Large intestine (tissue), 12 donors: ENCODE measurements around the gene NBR1. TPM values are rescaled to one million over a fixed set of nuclear protein-coding genes. Genes with fewer than 3 reads are reported as not detected.
"Not testable (repeated sequence)": the region's sequence is repeated elsewhere in the genome, so short reads cannot be mapped to it uniquely, and the experiment has no call there.

Experiments
- DNase-seq, 2 donors: peaks; one replicate each; pipeline versions ENCODE4 v3.0.0 to v3.0.0-alpha.2; 2013
- H3K27ac ChIP-seq: one replicate; pipeline ENCODE4 v1.5.1; 2013; ENCODE audit warnings: low read length
- H3K27me3 ChIP-seq: 2 replicates; pipeline ENCODE4 v1.6.1; 2013; ENCODE audit warnings: low read length; ENCODE audit not compliant: control insufficient read depth, insufficient read depth
- H3K36me3 ChIP-seq: 2 replicates; pipeline ENCODE4 v1.6.1; 2013; ENCODE audit warnings: low read length; ENCODE audit not compliant: control insufficient read depth, insufficient read depth
- H3K4me1 ChIP-seq: one replicate; pipeline ENCODE4 v1.6.1; 2013; ENCODE audit warnings: low read length; ENCODE audit not compliant: control insufficient read depth, insufficient read depth
- H3K4me3 ChIP-seq: one replicate; pipeline ENCODE4 v1.5.1; 2013; ENCODE audit warnings: low read length
- H3K9me3 ChIP-seq: one replicate; pipeline ENCODE4 v1.6.1; 2013; ENCODE audit warnings: mild to moderate bottlenecking, low read depth, low read length, moderate library complexity; ENCODE audit not compliant: control insufficient read depth
- WGBS: methylation state at CpG from one replicate; pipeline ENCODE4 v1.1.5; 2013; ENCODE audit warnings: low lambda C conversion rate; ENCODE audit not compliant: insufficient coverage; 5-methylcytosine and 5-hydroxymethylcytosine counted together
- long read RNA-seq, 11 donors: transcript quantifications; one replicate each; lab custom pipeline, GENCODE V29; 2026
- polyA plus RNA-seq: library from polyadenylated mRNA; unstranded; fragments of 120-200 nt; gene quantifications from one replicate; pipeline ENCODE4 v1.2.1, GENCODE V29; 2013

The NBR1 gene, protein sequence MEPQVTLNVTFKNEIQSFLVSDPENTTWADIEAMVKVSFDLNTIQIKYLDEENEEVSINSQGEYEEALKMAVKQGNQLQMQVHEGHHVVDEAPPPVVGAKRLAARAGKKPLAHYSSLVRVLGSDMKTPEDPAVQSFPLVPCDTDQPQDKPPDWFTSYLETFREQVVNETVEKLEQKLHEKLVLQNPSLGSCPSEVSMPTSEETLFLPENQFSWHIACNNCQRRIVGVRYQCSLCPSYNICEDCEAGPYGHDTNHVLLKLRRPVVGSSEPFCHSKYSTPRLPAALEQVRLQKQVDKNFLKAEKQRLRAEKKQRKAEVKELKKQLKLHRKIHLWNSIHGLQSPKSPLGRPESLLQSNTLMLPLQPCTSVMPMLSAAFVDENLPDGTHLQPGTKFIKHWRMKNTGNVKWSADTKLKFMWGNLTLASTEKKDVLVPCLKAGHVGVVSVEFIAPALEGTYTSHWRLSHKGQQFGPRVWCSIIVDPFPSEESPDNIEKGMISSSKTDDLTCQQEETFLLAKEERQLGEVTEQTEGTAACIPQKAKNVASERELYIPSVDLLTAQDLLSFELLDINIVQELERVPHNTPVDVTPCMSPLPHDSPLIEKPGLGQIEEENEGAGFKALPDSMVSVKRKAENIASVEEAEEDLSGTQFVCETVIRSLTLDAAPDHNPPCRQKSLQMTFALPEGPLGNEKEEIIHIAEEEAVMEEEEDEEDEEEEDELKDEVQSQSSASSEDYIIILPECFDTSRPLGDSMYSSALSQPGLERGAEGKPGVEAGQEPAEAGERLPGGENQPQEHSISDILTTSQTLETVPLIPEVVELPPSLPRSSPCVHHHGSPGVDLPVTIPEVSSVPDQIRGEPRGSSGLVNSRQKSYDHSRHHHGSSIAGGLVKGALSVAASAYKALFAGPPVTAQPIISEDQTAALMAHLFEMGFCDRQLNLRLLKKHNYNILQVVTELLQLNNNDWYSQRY
- 120 TPM for polyA plus RNA-seq
- long read RNA-seq, donor 1, partial matches to known transcripts, result 9 of 18 reads
- long read RNA-seq, donor 1, other reads (novel, unspliced or antisense), result 9 of 18 reads
- long read RNA-seq, donor 2, partial matches to known transcripts, result 34 of 41 reads
- long read RNA-seq, donor 2, other reads (novel, unspliced or antisense), result 7 of 41 reads
- long read RNA-seq, donor 3, result 0 reads
- long read RNA-seq, donor 4, result 0 reads
- long read RNA-seq, donor 5, partial matches to known transcripts, result 6 of 15 reads
- long read RNA-seq, donor 5, other reads (novel, unspliced or antisense), result 9 of 15 reads
- long read RNA-seq, donor 6, partial matches to known transcripts, result 7 of 18 reads
- long read RNA-seq, donor 6, other reads (novel, unspliced or antisense), result 10 of 18 reads
- long read RNA-seq, donor 7, partial matches to known transcripts, result 5 of 5 reads
- long read RNA-seq, donor 7, other reads (novel, unspliced or antisense), result 0 of 5 reads
- long read RNA-seq, donor 8, partial matches to known transcripts, result 54 of 66 reads
- long read RNA-seq, donor 8, other reads (novel, unspliced or antisense), result 9 of 66 reads
- long read RNA-seq, donor 9, partial matches to known transcripts, result 19 of 25 reads
- long read RNA-seq, donor 9, other reads (novel, unspliced or antisense), result 6 of 25 reads
- long read RNA-seq, donor 10, partial matches to known transcripts, result 11 of 25 reads
- long read RNA-seq, donor 10, other reads (novel, unspliced or antisense), result 14 of 25 reads
- long read RNA-seq, donor 11, result 0 reads

DNA sequence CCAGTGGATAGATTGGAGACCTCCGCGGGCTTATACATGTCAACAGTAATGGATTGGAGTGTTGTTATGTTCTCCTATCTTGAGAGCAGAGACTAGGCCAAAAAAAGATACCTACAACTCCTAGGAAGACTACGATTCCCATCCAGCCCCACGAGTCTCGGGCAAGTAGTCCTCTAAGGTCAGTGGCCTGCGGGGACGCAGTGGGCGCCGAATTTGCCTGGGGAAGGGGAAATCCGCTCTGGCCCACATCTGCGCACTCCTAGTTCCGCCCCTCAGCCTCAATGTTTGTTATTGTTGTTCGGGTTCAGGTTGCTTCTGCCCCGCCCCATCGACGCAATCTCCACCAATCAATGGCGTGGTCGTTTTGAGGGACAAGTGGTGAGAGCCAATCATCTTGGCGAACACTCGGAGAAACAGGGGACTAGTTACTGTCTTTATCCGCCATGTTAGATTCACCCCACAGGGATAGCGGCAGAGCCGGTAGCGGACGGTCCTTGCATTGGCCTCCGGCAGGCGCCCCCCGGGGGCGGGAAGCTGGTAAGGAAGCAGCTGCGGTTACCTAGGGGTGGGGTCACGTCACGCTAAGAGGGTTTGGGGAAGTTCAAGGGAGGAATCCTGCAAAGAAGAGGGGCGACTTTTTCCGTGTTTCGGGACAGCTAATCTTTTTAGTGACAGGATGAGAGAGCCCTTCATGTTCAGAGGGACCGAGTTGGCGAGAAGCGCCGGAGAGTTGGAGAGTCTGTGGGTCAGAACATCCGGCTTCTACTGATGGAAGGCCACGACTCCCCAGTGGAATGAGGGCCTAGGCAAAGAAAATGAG is at the start of gene NBR1:
Gene NBR1 (plus strand): TSS at position 449 of the 820 bp plus-strand sequence. CDS start 4,586 bp downstream, outside the sequence.
- H3K4me1 ChIP-seq, result peaks cover 40% of the 10 kb centered on the region
- H3K27ac ChIP-seq, result peak within 1 kb of the TSS; percentile 94
- no peaks in the 10 kb centered on the region for H3K36me3 ChIP-seq
- WGBS, result 4% methylated on average over 4 of the region's 41 CpGs
- peak within 1 kb of the TSS; percentile 79 for H3K4me3 ChIP-seq
- DNase-seq, result peak; percentile 99
- H3K27me3 ChIP-seq, result no peaks in the 10 kb centered on the region
- H3K9me3 ChIP-seq, result no peaks in the 10 kb centered on the region

- peak within 1 kb of the TSS; percentile 88 for H3K27ac ChIP-seq
- H3K36me3 ChIP-seq, result peaks cover 4% of the 10 kb centered on the region
- H3K4me3 ChIP-seq, result peak within 1 kb of the TSS; percentile 67
- H3K9me3 ChIP-seq, result peaks cover 11% of the 10 kb centered on the region
- peaks cover 5% of the 10 kb centered on the region for H3K4me1 ChIP-seq
- peak; percentile 99 to 100 for DNase-seq
- H3K27me3 ChIP-seq, result no peaks in the 10 kb centered on the region
- WGBS, result 5% methylated on average over 4 of the region's 38 CpGs
Observed at GRCh38 chr17:43125133-43125966, 45.7 kb upstream of the NBR1 start, which contains the start of gene BRCA1. BRCA1 (minus strand) TSS chr17:43125364; CDS start chr17:43124096, 1,268 bp downstream.

DNA sequence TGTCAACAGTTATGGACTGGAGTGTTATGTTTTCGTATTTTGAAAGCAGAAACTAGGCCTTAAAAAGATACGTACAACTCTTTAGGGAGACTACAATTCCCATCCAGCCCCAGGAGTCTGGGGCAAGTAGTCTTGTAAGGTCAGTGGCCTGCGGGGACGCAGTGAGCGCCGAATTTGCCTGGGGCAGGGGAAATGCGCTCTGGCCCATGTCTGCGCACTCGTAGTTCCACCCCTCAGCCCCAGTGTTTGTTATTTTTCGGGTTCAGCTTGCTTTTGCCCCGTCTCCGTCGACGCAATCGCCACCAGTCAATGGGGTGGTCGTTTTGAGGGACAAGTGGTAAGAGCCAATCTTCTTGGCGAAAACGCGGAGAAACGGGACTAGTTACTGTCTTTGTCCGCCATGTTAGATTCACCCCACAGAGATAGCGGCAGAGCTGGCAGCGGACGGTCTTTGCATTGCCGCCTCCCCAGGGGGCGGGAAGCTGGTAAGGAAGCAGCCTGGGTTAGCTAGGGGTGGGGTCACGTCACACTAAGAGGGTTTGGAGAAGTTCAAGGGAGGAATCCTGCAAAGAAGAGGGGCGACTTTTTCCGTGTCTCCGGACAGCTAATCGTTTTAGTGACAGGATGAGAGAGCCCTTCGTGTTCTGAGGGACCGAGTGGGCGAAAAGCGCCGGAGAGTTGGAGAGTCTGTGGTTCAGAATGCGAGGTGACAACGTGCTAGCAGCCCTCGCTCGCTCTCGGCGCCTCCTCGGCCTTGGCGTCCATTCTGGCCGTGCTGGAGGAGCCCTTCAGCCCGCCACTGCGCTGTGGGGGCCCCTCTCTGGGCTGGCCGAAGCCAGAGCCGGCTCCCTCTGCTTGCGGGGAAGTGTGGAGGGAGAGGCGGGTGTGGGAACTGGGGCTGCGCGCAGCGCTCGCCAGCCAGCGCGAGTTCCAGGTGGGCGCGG is 44.8 kb upstream of the NBR1 start:
- H3K4me3 ChIP-seq, result peak overlapping the region; percentile 67
- WGBS, result no CpG with 5 or more reads among the region's 59 CpGs
- peaks cover 11% of the 10 kb centered on the region for H3K9me3 ChIP-seq
- H3K36me3 ChIP-seq, result peaks cover 4% of the 10 kb centered on the region
- DNase-seq, result no peak
- peak overlapping the region; percentile 88 for H3K27ac ChIP-seq
- no peaks in the 10 kb centered on the region for H3K27me3 ChIP-seq
- H3K4me1 ChIP-seq, result peaks cover 5% of the 10 kb centered on the region

DNA sequence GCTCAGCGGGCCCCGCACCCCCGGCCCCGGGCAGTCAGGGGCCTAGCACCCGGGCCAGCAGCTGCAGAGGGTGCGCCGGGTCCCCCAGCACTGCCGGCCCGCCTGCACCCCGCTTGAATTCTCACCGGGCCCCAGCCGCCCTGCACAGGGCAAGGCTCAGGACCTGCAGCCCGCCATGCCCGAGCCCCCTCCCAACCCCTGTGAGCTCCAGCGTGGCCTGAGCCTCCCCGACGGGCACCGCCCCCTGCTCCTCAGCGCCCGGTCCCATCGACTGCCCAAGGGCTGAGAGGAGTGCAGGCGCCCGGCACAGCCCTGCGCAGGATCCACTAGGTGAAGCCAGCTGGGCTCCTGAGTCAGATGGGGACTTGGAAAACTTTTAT is 44.1 kb upstream of the NBR1 start:
- peaks cover 5% of the 10 kb centered on the region for H3K4me1 ChIP-seq
- H3K27me3 ChIP-seq, result no peaks in the 10 kb centered on the region
- DNase-seq, result no peak
- WGBS, result no CpG with 5 or more reads among the region's 24 CpGs
- no peak overlapping the region for H3K4me3 ChIP-seq
- H3K27ac ChIP-seq, result no peak overlapping the region
- peaks cover 11% of the 10 kb centered on the region for H3K9me3 ChIP-seq
- peaks cover 5% of the 10 kb centered on the region for H3K36me3 ChIP-seq

GRCh38 chr17:43127333-43127876 is 43.6 kb upstream of the NBR1 start:
- H3K27ac ChIP-seq, H3K4me3 ChIP-seq, DNase-seq, H3K27me3 ChIP-seq, H3K4me1 ChIP-seq, H3K36me3 ChIP-seq: not testable (repeated sequence)
- peaks cover 11% of the 10 kb centered on the region for H3K9me3 ChIP-seq
- no CpG with 5 or more reads among the region's 6 CpGs for WGBS

DNA sequence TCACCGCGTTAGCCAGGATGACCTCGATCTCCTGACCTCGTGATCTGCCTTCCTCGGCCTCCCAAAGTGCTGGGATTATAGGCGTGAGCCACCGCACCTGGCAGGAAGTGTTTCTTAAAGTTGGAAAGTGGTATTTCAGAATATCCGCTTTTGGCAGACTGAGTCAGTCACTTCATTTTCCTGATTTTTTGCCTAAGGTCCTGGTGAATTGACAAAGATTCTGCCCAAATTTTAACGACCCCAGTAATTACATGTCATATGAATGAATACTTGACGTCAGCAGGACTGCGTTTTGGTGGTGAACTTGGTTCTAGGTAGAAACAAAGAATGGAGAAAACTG is 41.4 kb upstream of the NBR1 start:
- Histone ChIP-seq H3K4me1 (peaks cover 5% of the 10 kb centered on the region), H3K27ac (no peak overlapping the region), H3K27me3 (no peaks in the 10 kb centered on the region), H3K36me3 (peaks cover 26% of the 10 kb centered on the region), H3K9me3 (peaks cover 11% of the 10 kb centered on the region), H3K4me3 (no peak overlapping the region)
- no peak for DNase-seq
- 100% methylated on average over 2 of the region's 11 CpGs for WGBS

- Histone ChIP-seq H3K9me3 (peaks cover 13% of the 10 kb centered on the region), H3K27me3 (no peaks in the 10 kb centered on the region), H3K27ac (no peak overlapping the region), H3K36me3 (peaks cover 38% of the 10 kb centered on the region), H3K4me1 (no peaks in the 10 kb centered on the region), H3K4me3 (no peak overlapping the region)
- WGBS, result no CpG with 5 or more reads among the region's 2 CpGs
- no peak for DNase-seq
Observed at GRCh38 chr17:43132117-43132516, 38.9 kb upstream of the NBR1 start.

DNA sequence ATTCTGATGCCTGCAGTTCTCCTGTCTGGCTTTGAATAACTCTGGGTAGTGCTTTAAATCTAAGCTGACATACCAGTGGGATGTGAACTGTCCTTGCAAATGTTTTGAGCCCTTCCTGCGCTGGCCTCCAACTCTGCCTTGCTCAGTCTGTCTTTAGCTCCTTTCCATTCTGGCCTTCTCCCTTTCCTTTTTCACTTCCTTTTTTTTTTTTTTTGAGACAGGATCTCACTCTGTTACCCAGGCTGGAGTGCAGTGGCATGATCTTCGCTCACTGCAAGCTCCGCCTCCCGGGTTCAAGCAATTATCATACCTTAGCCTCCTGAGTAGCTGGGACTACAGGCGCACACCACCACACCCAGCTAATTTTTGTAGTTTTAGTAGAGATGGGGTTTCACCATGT is 37.6 kb upstream of the NBR1 start:
- Histone ChIP-seq H3K9me3 (peaks cover 11% of the 10 kb centered on the region), H3K36me3 (peaks cover 36% of the 10 kb centered on the region)
- not testable (repeated sequence) for H3K27me3 ChIP-seq, DNase-seq, H3K4me3 ChIP-seq, H3K27ac ChIP-seq, H3K4me1 ChIP-seq
- WGBS, result 100% methylated on average over 1 of the region's 5 CpGs
